H9 (cell line): ENCODE measurements around the gene MGRN1. TPM values are rescaled to one million over a fixed set of nuclear protein-coding genes. Genes with fewer than 3 reads are reported as not detected.

ENCODE experiments used
- DNase-seq: peaks from one replicate; pipeline ENCODE4 v3.0.0-alpha.2; 2017
- H2AFZ ChIP-seq: one replicate; pipeline ENCODE4 v1.6.1; 2013; ENCODE audit warnings: mild to moderate bottlenecking, low read length, control low read depth, moderate library complexity
- H2AK5ac ChIP-seq: 2 replicates; pipeline ENCODE4 v1.6.1; 2013; ENCODE audit warnings: low read length, control low read depth, mixed read lengths; ENCODE audit not compliant: insufficient read length
- H2BK120ac ChIP-seq: one replicate; pipeline ENCODE4 v1.6.1; 2013; ENCODE audit warnings: low read depth, mild to moderate bottlenecking, low read length, control low read depth, inconsistent platforms; ENCODE audit not compliant: poor library complexity, severe bottlenecking
- H2BK12ac ChIP-seq: 2 replicates; pipeline ENCODE4 v1.6.1; 2013; ENCODE audit warnings: low read length, control low read depth, mixed read lengths, low read depth; ENCODE audit not compliant: insufficient read length
- H2BK15ac ChIP-seq: 2 replicates; pipeline ENCODE4 v1.6.1; 2013; ENCODE audit warnings: low read depth, low read length, control low read depth
- H2BK20ac ChIP-seq: one replicate; pipeline ENCODE4 v1.6.1; 2013; ENCODE audit warnings: low read depth, mild to moderate bottlenecking, low read length, control low read depth, inconsistent platforms; ENCODE audit not compliant: poor library complexity, severe bottlenecking
- H2BK5ac ChIP-seq: 2 replicates; pipeline ENCODE4 v1.6.1; 2013; ENCODE audit warnings: low read length, control low read depth, mixed read lengths; ENCODE audit not compliant: insufficient read length
- H3K14ac ChIP-seq: 2 replicates; pipeline ENCODE4 v1.6.1; 2013; ENCODE audit warnings: low read length, control low read depth; ENCODE audit not compliant: insufficient read depth
- H3K18ac ChIP-seq: 2 replicates; pipeline ENCODE4 v1.6.1; 2013; ENCODE audit warnings: low read depth, mild to moderate bottlenecking, mixed read lengths, low read length, control low read depth; ENCODE audit not compliant: insufficient read length
- H3K23ac ChIP-seq: 2 replicates; pipeline ENCODE4 v1.6.1; 2013; ENCODE audit warnings: low read length, control low read depth, mixed read lengths, low read depth; ENCODE audit not compliant: insufficient read length
- H3K23me2 ChIP-seq: 2 replicates; pipeline ENCODE4 v1.6.1; 2013; ENCODE audit warnings: low read depth, mild to moderate bottlenecking, mixed read lengths, low read length, control low read depth; ENCODE audit not compliant: insufficient read length, poor library complexity, severe bottlenecking
- H3K27ac ChIP-seq: 2 replicates; pipeline ENCODE4 v1.5.1; 2013; ENCODE audit warnings: low read length, control low read depth, mixed read lengths, low read depth; ENCODE audit not compliant: insufficient read length
- H3K27me3 ChIP-seq: 2 replicates; pipeline ENCODE4 v1.6.1; 2013; ENCODE audit warnings: low read length, control low read depth, inconsistent platforms; ENCODE audit not compliant: insufficient read depth
- H3K4ac ChIP-seq: 2 replicates; pipeline ENCODE4 v1.6.1; 2013; ENCODE audit warnings: low read depth, mild to moderate bottlenecking, control low read depth, inconsistent platforms, low read length, moderate library complexity
- H3K4me1 ChIP-seq: 2 replicates; pipeline ENCODE4 v1.6.1; 2013; ENCODE audit warnings: low read length, control low read depth, inconsistent platforms; ENCODE audit not compliant: insufficient read depth
- H3K4me2 ChIP-seq: 2 replicates; pipeline ENCODE4 v1.6.1; 2013; ENCODE audit warnings: low read length, control low read depth, mixed read lengths; ENCODE audit not compliant: insufficient read length, insufficient read depth
- H3K56ac ChIP-seq: 2 replicates; pipeline ENCODE4 v1.6.1; 2013; ENCODE audit warnings: low read depth, mild to moderate bottlenecking, mixed read lengths, low read length, control low read depth; ENCODE audit not compliant: insufficient read length
- H3K79me1 ChIP-seq: 2 replicates; pipeline ENCODE4 v1.6.1; 2013; ENCODE audit warnings: low read depth, mild to moderate bottlenecking, moderate library complexity, low read length, control low read depth, inconsistent platforms; ENCODE audit not compliant: insufficient read depth, poor library complexity, severe bottlenecking
- H3K79me2 ChIP-seq: 2 replicates; pipeline ENCODE4 v1.6.1; 2013; ENCODE audit warnings: low read length, control low read depth, inconsistent platforms; ENCODE audit not compliant: insufficient read depth
- H3K9ac ChIP-seq: 2 replicates; pipeline ENCODE4 v1.6.1; 2013; ENCODE audit warnings: low read length, control low read depth, mixed read lengths; ENCODE audit not compliant: insufficient read length; ENCODE audit errors: extremely low read depth
- H3K9me3 ChIP-seq: one replicate; pipeline ENCODE4 v1.6.1; 2013; ENCODE audit warnings: low read depth, low read length, inconsistent platforms; ENCODE audit not compliant: control insufficient read depth
- H3T11ph ChIP-seq: one replicate; pipeline ENCODE4 v1.6.1; 2013; ENCODE audit warnings: mild to moderate bottlenecking, low read length, control low read depth, inconsistent platforms
- H4K20me1 ChIP-seq: one replicate; pipeline ENCODE4 v1.6.1; 2013; ENCODE audit not compliant: control insufficient read depth, insufficient read length, insufficient read depth
- H4K5ac ChIP-seq: 2 replicates; pipeline ENCODE4 v1.6.1; 2013; ENCODE audit warnings: low read depth, mild to moderate bottlenecking, mixed read lengths, low read length, control low read depth; ENCODE audit not compliant: insufficient read length
- H4K8ac ChIP-seq: replicated peaks from 2 replicates; pipeline ENCODE4 v1.6.1; 2013; ENCODE audit warnings: low read length, control low read depth, mixed read lengths, low read depth; ENCODE audit not compliant: insufficient read length
- H4K91ac ChIP-seq: 2 replicates; pipeline ENCODE4 v1.6.1; 2013; ENCODE audit warnings: low read depth, mild to moderate bottlenecking, moderate library complexity, mixed read lengths, low read length, control low read depth; ENCODE audit not compliant: insufficient read length
- H3K27ac Mint-ChIP-seq, 3 experiments: 2 replicates in 2 of 3; 3 replicates in 1 of 3; pipeline ENCODE4 v1.8.0; 2020 to 2021; ENCODE audit warnings: mixed read lengths in 3 of 3, mild to moderate bottlenecking in 1 of 3, moderate library complexity in 1 of 3
- H3K27me3 Mint-ChIP-seq: 2 replicates; pipeline ENCODE4 v1.8.0; 2021; ENCODE audit warnings: low read depth, mild to moderate bottlenecking, moderate library complexity, mixed read lengths
- H3K36me3 Mint-ChIP-seq, 3 experiments: 2 replicates in 2 of 3; 3 replicates in 1 of 3; pipeline ENCODE4 v1.8.0; 2020 to 2021; ENCODE audit warnings: low read depth in 3 of 3, mixed read lengths in 3 of 3; ENCODE audit not compliant: insufficient read depth in 1 of 3
- H3K4me1 Mint-ChIP-seq, 2 experiments: 2 replicates each; pipeline ENCODE4 v1.8.0; 2020; ENCODE audit warnings: mixed read lengths in 2 of 2
- H3K4me3 Mint-ChIP-seq, 2 experiments: 2 replicates in 1 of 2; 3 replicates in 1 of 2; pipeline ENCODE4 v1.8.0; 2020 to 2021; ENCODE audit warnings: mild to moderate bottlenecking in 2 of 2, mixed read lengths in 2 of 2, moderate library complexity in 1 of 2
- H3K9me3 Mint-ChIP-seq, 2 experiments: 2 replicates in 1 of 2; 3 replicates in 1 of 2; pipeline ENCODE4 v1.8.0; 2020; ENCODE audit warnings: mild to moderate bottlenecking in 2 of 2, mixed read lengths in 2 of 2, moderate library complexity in 1 of 2
- WGBS: extraction: QIAGEN DNeasy Blood & Tissue Kit; methylation state at CpG from one replicate; pipeline ENCODE4 v1.1.7; 2013; ENCODE audit warnings: missing lambda C conversion rate, low lambda C conversion rate, mixed read lengths; ENCODE audit not compliant: insufficient read length; ENCODE audit errors: extremely low coverage; 5-methylcytosine and 5-hydroxymethylcytosine counted together
- total RNA-seq: library from RNA; stranded (reverse); gene quantifications from 2 replicates; pipeline ENCODE4 v1.2.1, GENCODE V29; 2021
- TF ChIP-seq, protein P1 (sequence below): fragments of 200-600 bp; sonication (generic); conservative IDR thresholded peaks from 3 replicates; pipeline ENCODE4 v1.8.0; 2021; ENCODE audit warnings: antibody characterized with exemption, mild to moderate bottlenecking

The MGRN1 gene
- total RNA-seq, 1 experiment from 2014 or later = 91.6 TPM

DNA sequence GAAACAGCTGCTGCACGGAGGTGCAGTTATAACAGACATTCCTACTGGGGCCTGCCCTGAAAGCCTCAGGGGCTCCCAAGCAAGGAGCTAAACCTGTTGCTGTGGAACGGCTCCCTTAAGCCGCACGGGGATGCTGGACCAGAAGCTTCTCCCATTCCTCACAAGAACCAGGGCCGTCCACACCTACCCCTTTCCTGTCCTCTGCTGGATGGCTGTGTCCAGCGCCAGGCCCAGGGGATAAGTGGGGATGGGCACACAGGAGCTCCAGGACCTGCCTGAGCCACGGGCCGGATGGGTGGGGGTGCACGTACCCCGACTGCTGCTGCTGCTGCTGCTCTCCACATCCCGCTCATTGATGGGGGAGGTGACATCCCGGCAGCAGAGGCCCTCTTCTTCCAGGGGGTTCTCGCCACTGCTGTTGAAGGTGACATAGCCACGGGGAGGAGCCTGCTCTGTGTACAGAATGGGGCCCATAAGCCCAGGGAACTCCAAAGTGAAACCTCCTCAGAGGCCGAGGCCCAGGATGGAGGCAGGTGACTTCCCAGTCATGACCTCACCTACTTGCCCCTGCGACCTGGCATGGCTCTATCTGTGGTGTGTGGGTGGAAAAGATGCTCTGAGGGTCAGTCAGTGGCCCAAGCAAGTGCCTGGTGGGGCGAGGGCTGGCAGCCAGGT, 77.3 kb downstream of the MGRN1 start:
- no peak overlapping the region; a peak in 1 of 7 replicates for H3K27ac Mint-ChIP-seq
- no peak overlapping the region for H3K14ac ChIP-seq
- H3K79me1 ChIP-seq = no peaks in the 10 kb centered on the region
- H4K20me1 ChIP-seq = no peaks in the 10 kb centered on the region
- no peak for DNase-seq
- no peak overlapping the region for H2BK12ac ChIP-seq
- no peak overlapping the region for H2BK15ac ChIP-seq
- peaks cover 15 to 59% (median 49%) of the 10 kb centered on the region in 3 experiments; a peak in 6 of 7 replicates for H3K36me3 Mint-ChIP-seq
- H3K9me3 Mint-ChIP-seq = no peaks in the 10 kb centered on the region
- no peaks in the 10 kb centered on the region for H3K9me3 ChIP-seq
- H3T11ph ChIP-seq = no peak overlapping the region
- no peak overlapping the region for H3K56ac ChIP-seq
- H3K27me3 ChIP-seq = no peaks in the 10 kb centered on the region
- H3K4me1 ChIP-seq = no peaks in the 10 kb centered on the region
- WGBS = no CpG with 5 or more reads among the region's 17 CpGs
- H3K27ac ChIP-seq = no peak overlapping the region
- H2BK120ac ChIP-seq = no peak overlapping the region
- TF ChIP-seq, protein P1, sequence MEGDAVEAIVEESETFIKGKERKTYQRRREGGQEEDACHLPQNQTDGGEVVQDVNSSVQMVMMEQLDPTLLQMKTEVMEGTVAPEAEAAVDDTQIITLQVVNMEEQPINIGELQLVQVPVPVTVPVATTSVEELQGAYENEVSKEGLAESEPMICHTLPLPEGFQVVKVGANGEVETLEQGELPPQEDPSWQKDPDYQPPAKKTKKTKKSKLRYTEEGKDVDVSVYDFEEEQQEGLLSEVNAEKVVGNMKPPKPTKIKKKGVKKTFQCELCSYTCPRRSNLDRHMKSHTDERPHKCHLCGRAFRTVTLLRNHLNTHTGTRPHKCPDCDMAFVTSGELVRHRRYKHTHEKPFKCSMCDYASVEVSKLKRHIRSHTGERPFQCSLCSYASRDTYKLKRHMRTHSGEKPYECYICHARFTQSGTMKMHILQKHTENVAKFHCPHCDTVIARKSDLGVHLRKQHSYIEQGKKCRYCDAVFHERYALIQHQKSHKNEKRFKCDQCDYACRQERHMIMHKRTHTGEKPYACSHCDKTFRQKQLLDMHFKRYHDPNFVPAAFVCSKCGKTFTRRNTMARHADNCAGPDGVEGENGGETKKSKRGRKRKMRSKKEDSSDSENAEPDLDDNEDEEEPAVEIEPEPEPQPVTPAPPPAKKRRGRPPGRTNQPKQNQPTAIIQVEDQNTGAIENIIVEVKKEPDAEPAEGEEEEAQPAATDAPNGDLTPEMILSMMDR = no peak
- no peak overlapping the region for H4K8ac ChIP-seq
- H3K9ac ChIP-seq = no peak overlapping the region
- no peak overlapping the region for H4K5ac ChIP-seq
- H2AK5ac ChIP-seq = no peak overlapping the region
- H3K4me2 ChIP-seq = no peak overlapping the region
- H3K4ac ChIP-seq = no peak overlapping the region
- no peak overlapping the region for H3K4me3 Mint-ChIP-seq
- no peak overlapping the region for H3K23ac ChIP-seq
- no peaks in the 10 kb centered on the region for H3K23me2 ChIP-seq
- no peak overlapping the region for H3K18ac ChIP-seq
- no peaks in the 10 kb centered on the region for H3K27me3 Mint-ChIP-seq
- H3K79me2 ChIP-seq = no peaks in the 10 kb centered on the region
- no peak overlapping the region for H2BK5ac ChIP-seq
- H2AFZ ChIP-seq = no peak overlapping the region
- H3K4me1 Mint-ChIP-seq = no peaks in the 10 kb centered on the region
- no peak overlapping the region for H4K91ac ChIP-seq
- no peak overlapping the region for H2BK20ac ChIP-seq
